HG03103 (cell line): Measurements from ENCODE around the gene PDE3B.
A peak's percentile ranks its signal among the peaks of the same experiment; 100 is the strongest.
"Not testable (repeated sequence)": the region's sequence is repeated elsewhere in the genome, so short reads cannot be mapped to it uniquely, and the experiment has no call there.

Experiments used
- ATAC-seq: cut with Tn5 transposase; IDR thresholded peaks from one replicate; pipeline ENCODE4 v1.9.1; 2021; ENCODE audit warnings: low read depth; ENCODE audit not compliant: unreplicated experiment

The PDE3B gene

DNA sequence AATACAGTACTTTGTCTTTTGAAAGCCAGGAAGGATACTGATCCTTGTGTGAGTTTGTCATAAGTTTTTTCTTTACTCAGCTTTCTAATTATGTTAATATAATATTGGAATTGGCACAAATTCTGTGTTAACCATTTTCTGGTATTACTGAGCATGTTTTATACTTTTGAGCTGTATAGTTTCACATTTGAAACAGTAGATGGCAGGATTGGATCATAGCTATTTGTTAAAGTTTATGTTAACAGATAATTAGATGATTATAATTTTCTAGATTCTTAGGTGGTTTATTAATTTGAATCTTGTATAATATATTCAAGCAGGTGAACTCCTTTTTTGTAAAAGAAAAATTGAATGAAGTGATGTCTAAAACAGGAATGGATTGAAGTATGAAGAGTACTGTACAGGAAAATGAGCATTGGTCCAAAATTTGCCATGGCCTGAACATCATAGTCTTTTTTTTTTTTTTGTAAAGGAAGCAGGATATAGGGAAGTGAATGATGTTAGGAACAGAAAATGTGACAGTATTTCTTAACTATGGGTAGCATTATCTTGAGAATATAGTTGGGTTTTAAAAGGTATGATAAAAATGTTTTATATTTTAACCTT, 146.4 kb downstream of the PDE3B start:
- ATAC-seq, result peak; percentile 54

DNA sequence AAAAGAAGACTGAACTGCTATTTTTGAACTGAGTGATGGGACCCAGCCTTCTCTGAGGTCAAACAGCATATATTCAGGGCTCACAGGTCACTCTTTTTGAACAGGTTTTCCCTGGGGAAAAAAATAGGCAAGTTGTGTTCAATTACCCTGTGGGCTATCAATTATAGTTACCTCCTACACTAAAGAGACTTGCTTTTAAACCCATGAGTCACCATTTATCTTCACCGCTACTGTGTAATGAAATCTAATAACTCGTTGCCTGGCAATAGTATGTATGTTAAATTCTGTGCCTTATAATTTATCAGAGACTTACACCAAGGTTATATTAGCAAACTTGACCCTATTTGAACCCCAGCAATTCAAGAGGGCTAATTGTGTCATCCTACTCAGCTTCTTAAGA, 149.9 kb downstream of the PDE3B start:
- no peak for ATAC-seq

DNA sequence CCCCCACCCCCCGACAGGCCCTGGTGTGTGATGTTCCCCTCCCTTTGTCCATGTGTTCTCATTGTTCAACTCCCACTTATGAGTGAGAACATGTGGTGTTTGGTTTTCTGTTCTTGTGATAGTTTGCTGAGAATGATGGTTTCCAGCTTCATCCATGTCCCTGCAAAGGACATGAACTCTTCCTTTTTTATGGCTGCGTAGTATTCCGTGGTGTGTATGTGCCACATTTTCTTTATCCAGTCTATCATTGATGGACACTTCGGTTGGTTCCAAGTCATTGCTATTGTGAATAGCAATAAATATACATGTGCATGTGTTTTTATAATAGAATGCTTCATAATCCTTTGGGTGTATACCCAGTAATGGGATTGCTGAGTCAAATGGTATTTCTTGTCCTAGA, 152.4 kb downstream of the PDE3B start:
- not testable (repeated sequence) for ATAC-seq

DNA sequence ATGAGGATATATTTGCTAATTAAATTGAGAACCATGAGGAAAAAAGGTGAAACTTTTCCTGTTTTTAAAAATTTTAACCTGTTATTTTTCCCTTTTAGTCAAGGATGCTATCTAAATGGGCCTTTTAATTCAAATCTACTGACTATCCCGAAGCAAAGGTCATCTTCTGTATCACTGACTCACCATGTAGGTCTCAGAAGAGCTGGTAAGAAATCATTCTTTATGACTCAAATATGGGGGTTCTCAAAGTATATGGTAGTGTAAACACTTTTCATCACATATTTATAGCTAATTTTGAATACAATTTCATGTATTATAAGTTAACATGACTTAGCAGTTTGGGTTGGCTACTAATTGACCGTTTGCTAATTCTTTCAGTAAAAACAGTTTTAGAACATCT, 160.2 kb downstream of the PDE3B start:
- ATAC-seq, result no peak

DNA sequence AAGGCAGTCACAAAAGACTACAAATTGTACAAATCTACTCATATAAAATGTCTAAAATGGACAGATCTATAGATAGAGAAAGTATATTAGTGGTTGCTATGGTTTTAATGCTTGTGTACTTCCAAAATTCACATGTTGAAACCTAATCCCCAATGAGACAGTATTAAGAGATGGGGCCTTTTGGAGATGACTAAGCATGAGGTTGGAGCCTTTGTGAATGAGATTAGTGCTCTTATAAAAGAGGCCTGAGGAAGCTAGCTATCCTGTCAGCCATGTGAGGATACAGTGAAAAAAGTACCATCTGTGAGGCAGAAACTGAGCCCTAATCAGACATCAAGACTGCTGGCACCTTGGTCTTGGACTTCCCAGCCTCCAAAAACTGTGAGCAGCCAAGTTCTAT, 165.9 kb downstream of the PDE3B start:
- ATAC-seq, result no peak

DNA sequence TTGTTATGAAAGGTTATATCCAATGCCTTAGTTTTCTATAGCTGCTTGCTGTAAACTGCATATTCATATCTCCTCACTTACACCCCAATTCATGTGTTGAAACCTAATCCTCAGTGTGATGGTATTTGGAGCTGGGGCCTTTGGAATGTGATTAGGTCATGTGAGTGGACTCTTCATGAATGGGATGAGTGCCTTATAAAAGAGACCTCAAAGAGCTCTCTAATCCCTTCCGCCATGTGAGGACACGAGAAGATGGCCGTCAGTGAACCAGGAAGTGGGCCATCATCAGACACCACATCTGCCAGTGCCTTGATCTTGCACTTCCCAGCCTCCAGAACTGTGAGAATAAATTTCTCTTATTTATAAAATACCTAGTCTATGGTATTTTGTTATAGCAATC, 169.2 kb downstream of the PDE3B start:
- ATAC-seq, result no peak

DNA sequence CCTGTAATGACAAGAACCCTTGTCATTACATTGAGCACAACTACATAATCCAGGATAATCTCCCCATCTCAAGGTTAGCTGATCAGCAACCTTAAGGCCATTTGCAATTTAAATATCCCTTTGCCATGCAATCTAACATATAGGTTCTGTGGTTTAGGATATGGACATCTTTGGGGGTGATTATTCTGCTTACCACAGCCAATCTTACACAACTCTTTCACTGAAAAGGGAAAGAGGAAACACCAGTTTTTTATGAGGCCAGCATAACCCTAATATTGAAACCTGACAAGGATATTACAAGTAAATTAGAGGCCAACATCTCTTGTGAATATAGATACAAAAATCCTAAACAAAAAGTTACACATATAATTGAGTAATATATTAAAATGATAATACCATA, 169.9 kb downstream of the PDE3B start:
- no peak for ATAC-seq

DNA sequence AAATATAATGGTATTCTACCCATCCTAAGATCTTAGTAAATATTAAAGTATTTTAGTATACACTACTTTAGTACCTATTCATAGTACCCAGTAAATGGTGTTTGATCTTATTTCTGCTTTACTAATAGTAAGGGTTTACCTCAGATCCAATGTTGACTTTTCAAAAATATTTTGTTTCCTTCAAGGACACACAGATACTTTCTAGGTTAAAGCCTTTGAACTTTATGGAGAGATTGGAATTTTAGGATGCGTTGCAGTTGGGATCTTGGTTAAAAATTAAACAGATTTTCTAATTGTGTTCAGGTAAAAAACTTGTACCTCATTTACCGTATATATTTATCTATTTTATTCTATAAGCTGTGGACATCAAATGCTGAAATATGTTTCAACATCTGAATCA, 175.2 kb downstream of the PDE3B start:
- no peak for ATAC-seq

DNA sequence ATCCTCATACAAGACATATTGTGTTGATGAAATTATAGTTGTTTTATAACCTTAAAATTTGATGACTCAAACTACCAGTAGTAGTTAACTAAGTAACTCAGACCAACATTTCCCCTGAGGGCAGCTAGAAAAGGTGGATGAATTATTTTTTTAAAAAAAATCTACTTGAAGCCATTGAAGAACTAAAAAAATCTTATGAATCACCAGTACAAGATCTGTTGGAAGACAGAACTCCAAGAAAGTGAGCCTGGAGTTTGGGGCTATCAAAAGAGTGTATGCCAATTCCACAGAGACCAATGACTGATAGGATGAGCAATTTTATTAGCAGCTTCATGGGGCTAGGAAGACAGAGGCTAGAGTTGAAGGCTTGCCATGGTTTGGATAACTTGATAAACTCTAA, 176.0 kb downstream of the PDE3B start:
- ATAC-seq, result no peak

DNA sequence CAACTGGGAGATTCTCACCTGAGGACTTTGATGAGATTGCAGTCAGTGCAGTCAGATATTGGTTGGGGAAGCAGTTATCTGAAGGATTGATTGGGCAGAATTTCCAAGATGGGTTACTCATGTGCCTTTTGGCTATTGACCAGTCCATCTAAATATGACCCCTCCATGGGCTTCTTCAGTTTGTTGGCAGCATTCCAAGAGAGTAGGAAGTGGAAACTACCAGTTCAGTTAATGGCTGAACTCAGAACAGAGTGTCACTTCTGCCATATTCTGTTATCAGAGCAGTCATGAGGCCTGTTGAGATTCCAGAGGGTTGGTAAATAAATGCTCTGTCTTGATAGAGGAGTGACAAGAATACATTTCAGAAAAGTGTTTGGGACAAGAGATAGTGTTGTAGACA, 177.4 kb downstream of the PDE3B start:
- no peak for ATAC-seq

DNA sequence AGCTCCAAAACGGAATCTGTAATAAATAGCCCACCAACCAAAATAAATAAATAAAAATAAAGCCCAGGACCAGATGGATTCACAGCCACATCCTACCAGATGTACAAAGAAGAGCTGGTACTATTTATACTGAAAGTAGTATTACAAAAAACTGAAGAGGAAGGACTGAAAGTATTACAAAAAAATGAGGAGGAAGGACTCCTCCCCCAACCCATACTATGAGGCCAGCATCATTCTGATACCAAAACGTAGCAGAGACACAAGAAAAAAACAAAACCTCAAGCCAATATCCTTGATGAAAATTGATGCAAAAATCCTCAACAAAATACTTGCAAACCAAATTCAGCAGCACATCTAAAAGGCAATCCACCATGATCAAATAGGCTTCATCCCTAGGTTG, 183.0 kb downstream of the PDE3B start:
- no peak for ATAC-seq

DNA sequence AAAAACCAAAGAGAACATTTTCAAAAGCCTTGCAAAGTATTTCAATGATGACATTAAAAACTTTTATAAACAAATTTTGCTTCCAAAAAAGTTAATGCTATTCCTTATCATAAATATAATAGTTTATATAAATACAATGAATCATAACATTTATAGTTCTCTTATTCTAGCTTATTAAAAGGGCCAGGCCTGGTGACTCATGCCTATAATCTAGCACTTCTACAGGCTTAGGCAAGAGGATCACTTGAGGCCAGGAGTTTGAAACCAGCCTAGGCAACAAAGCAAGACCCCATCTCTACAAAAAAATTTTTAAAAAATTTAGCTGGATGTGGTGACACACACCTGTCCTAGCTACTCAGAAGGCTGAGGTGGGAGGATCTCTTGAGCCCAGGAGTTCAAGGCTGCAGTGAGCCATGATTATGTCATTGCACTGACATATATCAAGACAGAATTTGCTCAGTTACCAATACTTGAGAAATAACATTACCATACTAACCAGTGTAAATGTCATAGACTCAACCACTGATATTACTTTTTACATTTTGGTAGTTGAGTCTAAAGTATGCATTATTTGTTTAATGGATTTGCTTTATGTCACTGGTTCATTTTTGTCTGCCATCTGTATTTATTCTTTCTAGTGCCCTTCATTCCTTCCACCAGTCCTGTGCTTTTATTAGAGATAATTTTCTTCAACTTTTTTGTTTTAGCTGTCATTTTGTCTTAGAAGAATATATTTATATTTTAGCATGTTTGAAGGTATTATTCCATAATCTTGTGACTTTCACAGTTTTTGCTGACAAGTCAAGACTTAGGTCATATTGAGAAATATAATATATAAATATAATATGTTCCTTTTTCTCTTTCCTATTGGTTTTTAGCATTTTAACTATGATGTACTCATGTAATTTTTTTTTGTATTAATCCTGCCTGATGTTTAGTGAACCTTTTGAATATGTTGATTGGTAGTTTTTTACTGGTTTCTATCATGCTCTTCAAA, 192.2 kb downstream of the PDE3B start:
- no peak for ATAC-seq

DNA sequence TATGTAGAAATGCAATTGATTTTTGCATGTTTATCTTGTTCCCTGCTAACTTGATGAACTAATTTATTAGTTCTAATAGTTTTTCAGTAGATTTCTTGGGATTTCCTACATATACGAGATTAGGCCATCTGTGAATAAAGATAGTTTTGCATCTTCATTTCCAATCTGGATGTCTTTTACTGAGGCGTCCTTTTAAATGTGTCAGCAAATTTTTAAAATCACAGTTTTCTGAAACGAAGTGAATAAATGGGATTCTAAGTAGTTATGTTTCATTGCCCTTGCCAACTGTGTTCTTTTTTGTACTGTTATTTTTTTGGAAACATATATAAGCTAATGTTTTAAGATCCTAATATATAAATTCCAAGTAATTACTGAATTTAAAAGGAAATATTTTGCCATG, 198.4 kb downstream of the PDE3B start:
- no peak for ATAC-seq

DNA sequence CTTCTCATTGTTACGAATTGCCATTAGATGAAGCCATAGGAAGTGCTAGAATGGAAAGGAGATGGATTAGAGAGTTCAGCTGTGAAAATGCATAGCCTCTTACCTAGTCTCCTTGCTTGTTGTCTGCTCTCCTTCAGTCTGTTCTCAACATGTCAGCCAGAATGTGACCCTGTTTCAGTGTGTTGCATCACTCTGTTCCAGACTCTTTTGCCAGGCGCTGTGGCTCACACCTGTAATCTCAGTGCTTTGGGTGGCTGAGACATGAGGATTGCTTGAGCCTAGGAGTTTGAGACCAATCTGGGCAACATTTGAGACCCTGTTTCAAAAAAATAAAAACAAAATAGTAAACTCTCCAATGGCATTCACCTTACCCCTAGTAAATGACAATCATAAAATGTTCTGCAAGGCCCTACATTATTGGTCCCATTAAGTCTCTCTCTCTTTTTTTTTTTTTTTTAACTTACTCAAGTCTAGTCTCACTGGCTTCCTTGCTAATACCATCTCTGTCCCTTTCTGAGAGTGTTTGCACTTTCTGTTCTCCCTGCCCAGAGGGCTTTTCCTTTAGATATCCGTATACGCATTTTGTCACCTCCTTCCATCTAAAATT, 209.1 kb downstream of the PDE3B start:
- ATAC-seq, result no peak

DNA sequence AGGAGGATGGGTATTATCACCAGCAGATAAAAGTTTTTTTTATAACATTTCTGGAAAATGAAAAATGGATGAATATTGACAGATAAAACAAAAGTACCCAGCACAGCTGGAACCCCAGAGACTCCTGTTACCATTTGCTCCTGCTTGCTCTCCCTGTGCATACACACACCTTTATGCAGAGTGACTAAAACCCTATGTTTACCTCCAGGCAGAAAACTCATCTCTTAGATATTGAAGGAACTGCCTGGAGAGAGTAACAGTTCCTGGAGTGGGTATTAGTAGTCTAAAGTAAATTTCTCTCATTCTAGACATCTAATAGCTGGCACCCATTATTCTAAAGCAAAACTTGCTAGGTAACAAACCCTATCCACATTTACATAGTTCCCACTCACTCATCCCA, 210.5 kb downstream of the PDE3B start:
- no peak for ATAC-seq

DNA sequence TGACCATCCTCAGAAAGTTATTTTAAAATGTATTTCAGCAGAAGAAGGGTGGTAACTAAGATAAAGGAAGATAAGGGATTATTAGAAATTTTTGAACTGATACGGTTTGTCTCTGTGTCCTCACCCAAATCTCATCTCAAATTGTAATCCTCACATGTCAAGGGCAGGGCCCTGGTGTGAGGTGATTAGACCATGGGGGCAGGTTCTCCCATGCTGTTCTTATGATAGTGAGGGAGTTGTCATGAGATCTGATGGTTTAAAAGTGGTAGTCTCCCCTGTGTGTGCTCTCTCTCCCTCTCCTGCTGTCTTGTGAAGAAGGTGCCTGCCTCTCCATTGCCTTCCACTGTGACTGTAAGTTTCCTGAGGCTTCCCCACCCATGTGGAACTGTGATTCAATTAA, 212.3 kb downstream of the PDE3B start:
- ATAC-seq, result no peak

DNA sequence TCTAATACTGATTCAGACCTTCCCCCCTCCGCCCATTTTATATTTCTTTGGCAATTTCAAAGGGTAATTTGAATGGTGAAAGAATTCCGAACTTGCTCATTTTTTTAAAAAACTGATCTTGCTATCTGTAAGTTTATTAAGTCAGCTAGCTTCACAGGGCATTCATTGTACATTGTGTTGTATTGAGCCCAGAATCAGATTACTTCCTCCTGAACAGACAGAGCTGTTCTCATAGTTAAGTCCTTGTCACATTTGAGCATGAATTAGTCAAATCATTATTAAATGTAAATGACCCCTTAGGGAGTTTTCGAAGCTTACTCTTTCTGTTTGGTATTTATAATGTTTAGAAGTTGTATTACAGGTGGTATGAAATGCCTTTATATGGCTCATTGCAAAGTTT, 214.0 kb downstream of the PDE3B start:
- no peak for ATAC-seq

DNA sequence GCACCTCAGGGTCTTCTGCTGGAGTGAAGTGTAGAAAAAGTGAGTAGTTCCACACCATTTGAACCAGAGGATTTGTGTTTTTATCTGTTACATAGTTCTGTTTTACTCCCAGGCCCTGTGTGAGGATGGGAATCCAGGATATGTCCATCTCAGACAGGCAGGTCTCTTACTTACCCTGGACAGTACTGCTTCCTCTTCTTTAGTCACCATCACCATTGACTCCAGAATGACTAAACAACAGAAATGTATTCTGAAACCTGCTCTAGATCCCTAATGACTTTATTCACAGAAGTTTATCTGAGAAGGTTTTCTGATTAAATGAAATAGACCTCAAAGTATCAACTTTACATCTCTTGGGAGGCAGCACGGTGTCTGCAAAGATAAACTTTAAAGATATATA, 214.8 kb downstream of the PDE3B start:
- ATAC-seq, result no peak

DNA sequence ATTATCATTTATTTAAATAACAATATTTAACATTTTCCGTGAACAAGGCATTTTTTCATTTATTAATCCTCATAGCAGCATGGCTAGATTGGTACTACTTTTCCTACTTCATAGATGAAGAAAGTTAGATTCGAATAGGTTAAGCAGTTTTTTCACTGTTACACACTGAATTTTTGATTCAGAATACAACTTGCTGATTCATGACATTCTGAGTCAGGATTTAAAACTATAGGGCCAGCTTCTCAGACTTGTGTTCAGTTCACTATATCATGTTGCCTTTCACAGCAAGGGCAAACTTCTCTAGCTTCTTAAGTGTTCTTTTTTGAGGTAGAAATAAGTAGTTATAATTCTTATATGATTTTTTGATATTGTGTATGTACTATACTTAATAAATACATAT, 216.9 kb downstream of the PDE3B start:
- ATAC-seq, result no peak

DNA sequence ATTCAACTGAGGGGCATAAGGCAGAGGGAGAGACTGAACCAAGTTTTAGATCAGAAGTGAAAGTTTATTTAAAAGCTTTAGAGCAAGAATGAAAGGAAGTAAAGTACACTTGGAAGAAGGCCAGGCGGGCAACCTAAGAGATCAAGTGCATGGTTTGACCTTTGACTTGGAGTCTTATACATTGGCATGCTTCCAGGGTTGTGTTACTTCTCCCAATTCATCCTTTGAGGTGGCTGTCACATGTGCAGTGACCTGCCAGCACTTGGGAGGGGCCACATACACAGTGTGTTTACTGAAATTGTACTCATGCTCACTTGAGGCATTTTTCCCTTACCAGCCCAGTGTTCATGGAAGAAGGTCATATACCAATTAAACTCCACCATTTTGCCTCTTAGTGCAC, 218.1 kb downstream of the PDE3B start:
- no peak for ATAC-seq

DNA sequence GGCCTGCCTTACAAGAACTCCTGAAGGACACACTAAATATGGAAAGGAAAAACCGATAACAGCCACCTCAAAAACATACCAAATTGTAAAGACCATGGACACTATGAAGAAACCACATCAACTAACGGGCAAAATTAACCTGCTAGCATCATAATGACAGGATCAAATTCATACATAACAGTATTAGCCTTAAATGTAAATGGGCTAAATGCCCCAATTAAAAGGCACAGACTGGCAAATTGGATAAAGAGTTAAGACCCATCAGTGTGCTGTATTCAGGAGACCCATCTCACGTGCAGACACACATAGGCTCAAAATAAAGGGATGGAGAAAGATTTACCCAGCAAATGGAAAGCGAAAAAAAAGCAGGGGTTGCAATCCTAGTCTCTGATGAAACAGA, 220.2 kb downstream of the PDE3B start:
- not testable (repeated sequence) for ATAC-seq

DNA sequence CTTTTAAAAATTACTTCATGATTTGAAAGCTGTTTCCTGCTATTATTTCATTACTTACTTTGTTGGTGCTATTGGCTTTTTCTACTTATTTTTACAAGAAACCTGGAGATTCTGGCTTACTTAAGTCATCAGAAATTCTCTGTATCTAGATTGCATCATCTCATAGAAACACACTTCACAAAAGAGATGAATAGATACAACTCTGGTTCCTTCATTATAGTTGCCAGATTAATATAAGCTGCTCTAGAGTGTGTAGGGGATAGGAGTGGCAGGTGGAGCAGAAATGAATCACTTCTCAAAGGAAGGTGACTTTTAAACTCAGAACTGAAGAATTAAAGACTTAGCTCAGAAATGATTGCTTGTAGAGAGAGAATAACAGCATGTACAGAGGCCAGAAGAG, 228.4 kb downstream of the PDE3B start:
- no peak for ATAC-seq
